Neural progenitor cell (in vitro differentiated cells): ENCODE data around the gene RBBP4.

Experiments used
- EZH2 ChIP-seq: fragments of 200-600 bp; sonication (generic); IDR thresholded peaks from 2 replicates; pipeline ENCODE4 v1.6.1; 2017; ENCODE audit warnings: antibody characterized with exemption, mild to moderate bottlenecking, moderate library complexity
- EZH2phosphoT487 ChIP-seq: fragments of 200-600 bp; sonication (generic); IDR thresholded peaks from 2 replicates; pipeline ENCODE4 v1.6.1; 2017; ENCODE audit warnings: antibody characterized with exemption
- TF ChIP-seq, protein P1 (sequence below): fragments of 200-600 bp; sonication (generic); IDR thresholded peaks from 2 replicates; pipeline ENCODE4 v1.5.1; 2017; ENCODE audit warnings: antibody characterized with exemption, mild to moderate bottlenecking

DNA sequence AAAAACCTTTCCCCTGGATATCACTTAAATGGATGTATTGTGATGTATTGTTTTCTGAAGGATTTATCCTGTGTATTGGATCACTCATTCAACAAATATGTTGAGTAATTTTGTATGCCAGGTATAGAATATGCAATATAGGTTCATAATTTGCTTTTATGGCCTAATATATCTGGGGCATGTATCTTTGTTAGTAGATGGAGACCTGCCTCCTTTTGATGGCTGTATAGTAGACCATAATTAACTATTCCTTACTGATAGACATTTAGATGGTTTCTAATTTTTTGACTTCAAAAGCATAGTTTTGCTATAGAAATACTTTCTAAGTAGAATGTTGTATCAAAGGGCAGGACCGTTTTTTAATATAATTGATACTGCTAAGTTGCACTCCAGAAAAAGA is 8.6 kb downstream of the RBBP4 start:
- TF ChIP-seq EZH2 (no peak), EZH2phosphoT487 (no peak)
- TF ChIP-seq, protein P1, sequence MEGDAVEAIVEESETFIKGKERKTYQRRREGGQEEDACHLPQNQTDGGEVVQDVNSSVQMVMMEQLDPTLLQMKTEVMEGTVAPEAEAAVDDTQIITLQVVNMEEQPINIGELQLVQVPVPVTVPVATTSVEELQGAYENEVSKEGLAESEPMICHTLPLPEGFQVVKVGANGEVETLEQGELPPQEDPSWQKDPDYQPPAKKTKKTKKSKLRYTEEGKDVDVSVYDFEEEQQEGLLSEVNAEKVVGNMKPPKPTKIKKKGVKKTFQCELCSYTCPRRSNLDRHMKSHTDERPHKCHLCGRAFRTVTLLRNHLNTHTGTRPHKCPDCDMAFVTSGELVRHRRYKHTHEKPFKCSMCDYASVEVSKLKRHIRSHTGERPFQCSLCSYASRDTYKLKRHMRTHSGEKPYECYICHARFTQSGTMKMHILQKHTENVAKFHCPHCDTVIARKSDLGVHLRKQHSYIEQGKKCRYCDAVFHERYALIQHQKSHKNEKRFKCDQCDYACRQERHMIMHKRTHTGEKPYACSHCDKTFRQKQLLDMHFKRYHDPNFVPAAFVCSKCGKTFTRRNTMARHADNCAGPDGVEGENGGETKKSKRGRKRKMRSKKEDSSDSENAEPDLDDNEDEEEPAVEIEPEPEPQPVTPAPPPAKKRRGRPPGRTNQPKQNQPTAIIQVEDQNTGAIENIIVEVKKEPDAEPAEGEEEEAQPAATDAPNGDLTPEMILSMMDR, result no peak
